Activated CD8-positive, alpha-beta memory T cell treated with anti-CD3 and anti-CD28 coated beads, Interleukin-2, amount 50 U/mL, for 4 hours (primary cell): Measurements from ENCODE around the gene TTC1.
"Not testable (repeated sequence)": the region's sequence is repeated elsewhere in the genome, so short reads cannot be mapped to it uniquely, and the experiment has no call there.

Source experiments
- DNase-seq: peaks from one replicate; pipeline ENCODE4 v3.0.0-alpha.2; 2020

The TTC1 gene

GRCh38 chr5:160008877-160009590, at the start of gene TTC1:
TSS of gene TTC1 (plus strand) at chr5:160009139. CDS start at chr5:160010529, 1,390 bp downstream.
- DNase-seq: peak; percentile 90

GRCh38 chr5:159961176-159962160, 47.5 kb upstream of the TTC1 start:
- DNase-seq: no peak

GRCh38 chr5:159962214-159962613, 46.7 kb upstream of the TTC1 start:
- DNase-seq: no peak

GRCh38 chr5:159963935-159964334, 45.0 kb upstream of the TTC1 start:
- no peak for DNase-seq

- no peak for DNase-seq
These were observed 43.7 kb upstream of the TTC1 start for GRCh38 chr5:159965031-159965837.

GRCh38 chr5:159965838-159966128, 43.2 kb upstream of the TTC1 start:
- not testable (repeated sequence) for DNase-seq

- DNase-seq: no peak
These were observed 39.0 kb upstream of the TTC1 start for GRCh38 chr5:159969966-159970365.

GRCh38 chr5:159971038-159971437, 37.9 kb upstream of the TTC1 start:
- DNase-seq: no peak

- no peak for DNase-seq
These were observed 37.4 kb upstream of the TTC1 start for GRCh38 chr5:159971514-159971913.

- no peak for DNase-seq
These were observed 36.9 kb upstream of the TTC1 start for GRCh38 chr5:159971931-159972461.

- no peak for DNase-seq
These were observed 36.2 kb upstream of the TTC1 start for GRCh38 chr5:159972538-159973362.

GRCh38 chr5:159975462-159976019, 33.4 kb upstream of the TTC1 start:
- DNase-seq: no peak

- DNase-seq: no peak
These were observed 32.0 kb upstream of the TTC1 start for GRCh38 chr5:159976921-159977320.

- no peak for DNase-seq
These were observed 30.6 kb upstream of the TTC1 start for GRCh38 chr5:159978358-159978757.

- DNase-seq: no peak
These were observed 26.3 kb upstream of the TTC1 start for GRCh38 chr5:159982421-159983173.

GRCh38 chr5:159987031-159987674, 21.8 kb upstream of the TTC1 start:
- peak; percentile 74 for DNase-seq

GRCh38 chr5:159990506-159990905, 18.4 kb upstream of the TTC1 start:
- DNase-seq: no peak

GRCh38 chr5:159992566-159992965, 16.4 kb upstream of the TTC1 start:
- DNase-seq: no peak

GRCh38 chr5:159993194-159993593, 15.7 kb upstream of the TTC1 start:
- DNase-seq: no peak

- DNase-seq: no peak
These were observed 13.0 kb upstream of the TTC1 start for GRCh38 chr5:159995907-159996306.
